ENCODE data around the gene IRF2.

IRF2 gene

GRCh38 chr4:184473499-184474262 lies 669 bp downstream of the IRF2 start:
- peak in 1 of 3 donors; percentile 21 for DNase-seq (ENCODE audit: low read depth in 3 of 3)

GRCh38 chr4:184472614-184473498 lies 1.5 kb downstream of the IRF2 start:
- peak in 2 of 3 donors; percentile 35 to 40 for DNase-seq (ENCODE audit: low read depth in 3 of 3)

- no peak for DNase-seq (ENCODE audit: low read depth in 3 of 3)
Observed at GRCh38 chr4:184471881-184472613, 2.3 kb downstream of the IRF2 start.

- DNase-seq (ENCODE audit: low read depth in 3 of 3): no peak
Observed at GRCh38 chr4:184470785-184471110, 3.6 kb downstream of the IRF2 start.

GRCh38 chr4:184466634-184467033 lies 7.7 kb downstream of the IRF2 start:
- DNase-seq (ENCODE audit: low read depth in 3 of 3): no peak

- DNase-seq (ENCODE audit: low read depth in 3 of 3): no peak
Observed at GRCh38 chr4:184464759-184465454, 9.4 kb downstream of the IRF2 start.

GRCh38 chr4:184463856-184464255 lies 10.5 kb downstream of the IRF2 start:
- DNase-seq (ENCODE audit: low read depth in 3 of 3): no peak

- DNase-seq (ENCODE audit: low read depth in 3 of 3): no peak
Observed at GRCh38 chr4:184463158-184463557, 11.2 kb downstream of the IRF2 start.

GRCh38 chr4:184462724-184463123 lies 11.6 kb downstream of the IRF2 start:
- no peak for DNase-seq (ENCODE audit: low read depth in 3 of 3)

- DNase-seq (ENCODE audit: low read depth in 3 of 3): no peak
Observed at GRCh38 chr4:184461711-184462441, 12.5 kb downstream of the IRF2 start.

- no peak for DNase-seq (ENCODE audit: low read depth in 3 of 3)
Observed at GRCh38 chr4:184460499-184461285, 13.7 kb downstream of the IRF2 start.

GRCh38 chr4:184459413-184459812 lies 14.9 kb downstream of the IRF2 start:
- DNase-seq (ENCODE audit: low read depth in 3 of 3): no peak

GRCh38 chr4:184457535-184458249 lies 16.7 kb downstream of the IRF2 start:
- DNase-seq (ENCODE audit: low read depth in 3 of 3): no peak

- DNase-seq (ENCODE audit: low read depth in 3 of 3): no peak
Observed at GRCh38 chr4:184456337-184456736, 18.0 kb downstream of the IRF2 start.

GRCh38 chr4:184455299-184455698 lies 19.1 kb downstream of the IRF2 start:
- no peak for DNase-seq (ENCODE audit: low read depth in 3 of 3)

GRCh38 chr4:184453365-184454160 lies 20.8 kb downstream of the IRF2 start:
- DNase-seq (ENCODE audit: low read depth in 3 of 3): no peak

- DNase-seq (ENCODE audit: low read depth in 3 of 3): no peak
Observed at GRCh38 chr4:184452740-184453139, 21.6 kb downstream of the IRF2 start.

GRCh38 chr4:184451726-184452125 lies 22.6 kb downstream of the IRF2 start:
- DNase-seq (ENCODE audit: low read depth in 3 of 3): no peak
